GM18867 (cell line): ENCODE data around the gene KCNT2.

ENCODE experiments used
- ATAC-seq: cut with Tn5 transposase; IDR thresholded peaks from one replicate; pipeline ENCODE4 v1.9.1; 2021; ENCODE audit warnings: mild to moderate bottlenecking, moderate library complexity; ENCODE audit not compliant: unreplicated experiment

The KCNT2 gene

DNA sequence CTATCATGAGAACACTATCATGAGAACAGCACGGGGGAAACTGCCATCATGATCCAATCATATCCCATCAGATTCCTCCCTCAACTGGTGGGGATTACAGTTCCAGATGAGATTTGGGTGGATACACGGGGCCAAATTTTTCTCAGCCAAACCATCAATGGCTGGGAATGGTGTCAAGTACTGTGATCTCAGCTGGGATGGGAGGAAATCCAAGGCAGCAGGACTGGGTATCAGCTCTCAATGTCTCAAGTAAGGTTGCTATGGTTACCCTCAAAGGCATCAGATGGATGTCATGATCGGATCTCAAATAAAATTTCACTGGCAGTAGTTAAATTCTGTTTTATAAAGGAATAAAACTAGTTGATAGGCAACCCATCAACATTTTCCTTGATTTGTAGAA, 399.0 kb downstream of the KCNT2 start:
- ATAC-seq = no peak

DNA sequence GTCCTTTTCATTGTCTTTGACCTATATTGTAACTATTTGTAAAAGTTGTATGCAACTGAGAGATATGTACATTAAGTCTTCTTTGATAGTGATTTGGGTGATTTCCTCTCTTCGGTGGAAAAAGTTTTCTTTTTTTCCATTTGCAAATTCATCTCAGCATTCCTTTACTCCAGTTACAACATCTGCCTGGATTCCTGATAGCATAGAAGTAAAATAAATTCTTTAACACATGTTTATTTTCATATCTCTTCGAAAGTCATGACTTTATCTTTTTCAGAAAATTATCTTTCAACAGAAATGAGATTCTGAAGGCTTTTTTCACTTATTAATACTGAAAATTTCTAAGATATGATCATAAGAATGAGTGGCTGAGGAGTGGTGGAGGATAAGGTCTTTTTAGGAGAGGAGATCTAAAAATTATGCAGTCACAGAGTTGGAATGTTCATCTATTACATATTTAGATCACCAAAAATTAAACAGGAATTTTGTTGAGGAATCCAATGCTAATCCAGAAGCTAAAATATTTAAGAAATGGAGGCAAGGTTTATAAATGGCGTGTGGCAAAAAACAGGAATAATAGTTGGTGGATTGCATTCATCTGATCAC, 400.5 kb downstream of the KCNT2 start:
- no peak for ATAC-seq

DNA sequence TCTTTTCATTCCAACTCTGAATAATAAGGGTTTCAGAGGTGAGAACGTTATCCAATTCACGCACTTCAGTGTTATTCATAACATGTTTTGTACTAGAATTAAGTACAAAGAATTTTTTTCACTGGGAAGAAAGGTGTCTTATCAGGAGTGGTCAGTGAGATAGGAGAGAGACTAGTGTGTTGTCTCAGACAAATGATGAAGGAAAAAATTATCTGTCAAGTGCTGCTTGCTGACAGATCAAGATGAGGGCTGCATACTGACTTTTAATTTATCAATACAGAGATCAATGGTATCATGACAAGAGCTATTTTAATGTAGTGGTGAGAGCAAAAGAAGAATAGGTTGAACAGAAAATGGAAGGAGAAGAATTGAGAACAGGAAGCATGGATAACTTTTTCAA, 402.4 kb downstream of the KCNT2 start:
- no peak for ATAC-seq

DNA sequence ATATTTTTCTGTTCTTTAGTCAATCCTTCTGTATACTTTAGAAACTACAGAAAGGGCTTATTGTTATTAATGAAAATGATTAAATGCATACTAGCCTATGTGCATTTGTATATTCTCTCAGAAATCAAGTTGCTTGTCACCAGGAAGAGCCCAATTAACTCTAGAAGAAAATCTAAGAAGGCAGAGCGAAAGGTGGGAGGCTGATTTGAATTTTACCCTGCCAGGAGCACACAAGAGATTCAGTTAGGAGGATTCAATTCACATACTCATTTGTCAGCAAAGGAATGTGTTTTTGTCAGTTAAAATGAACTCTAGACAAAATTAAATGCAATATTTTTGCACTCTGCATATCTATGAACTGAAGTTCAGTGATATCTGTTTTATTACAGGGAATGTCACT, 411.8 kb downstream of the KCNT2 start:
- no peak for ATAC-seq

DNA sequence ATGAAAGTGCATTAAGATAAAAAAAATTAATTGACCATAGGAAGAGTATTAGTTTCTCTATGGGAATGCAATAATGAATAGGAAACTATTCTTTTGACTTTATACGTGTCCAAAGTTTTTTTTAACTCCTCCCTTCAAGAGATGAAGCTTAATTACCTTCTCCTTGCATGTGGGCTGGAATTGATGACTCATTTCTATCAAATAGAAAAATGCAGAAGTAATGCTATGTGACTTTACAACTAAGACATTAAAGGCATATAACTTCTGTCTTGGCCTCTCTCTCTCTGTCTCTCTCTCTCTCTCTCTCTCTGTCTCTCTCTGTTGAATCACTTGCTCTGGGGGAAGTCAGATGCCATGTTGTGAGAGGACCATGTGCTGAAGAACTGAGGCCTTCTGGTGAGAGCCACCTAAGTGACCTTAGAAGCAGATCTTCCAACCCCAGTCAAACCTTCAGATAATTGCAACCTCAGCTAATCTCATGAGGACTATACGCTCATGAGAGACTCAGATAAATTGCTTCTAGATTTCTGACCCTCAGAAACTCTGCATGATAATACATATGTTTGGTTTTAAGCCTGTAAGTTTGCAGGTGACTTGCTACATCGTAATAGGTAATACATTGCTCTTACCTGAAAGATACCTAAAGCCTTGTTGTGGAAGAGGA, 414.2 kb downstream of the KCNT2 start:
- ATAC-seq = no peak

DNA sequence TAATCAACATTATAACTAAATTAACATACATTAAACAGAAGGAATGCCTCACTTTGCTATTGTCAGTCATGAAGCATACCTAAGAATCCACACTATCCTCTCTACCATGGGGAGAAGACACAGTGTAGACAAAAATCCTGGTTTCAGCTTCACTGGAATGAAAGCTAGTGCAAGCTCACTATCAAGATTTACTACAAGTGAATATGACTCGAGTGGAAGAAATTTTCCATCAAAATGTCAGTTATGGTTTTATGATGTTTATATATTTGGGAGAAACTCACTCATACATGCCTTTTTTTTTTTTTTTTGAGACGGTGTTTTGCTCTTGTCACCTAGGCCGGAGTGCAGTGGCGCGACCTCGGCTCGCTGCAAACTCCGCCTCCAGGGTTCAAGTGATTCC, 424.3 kb downstream of the KCNT2 start:
- no peak for ATAC-seq

DNA sequence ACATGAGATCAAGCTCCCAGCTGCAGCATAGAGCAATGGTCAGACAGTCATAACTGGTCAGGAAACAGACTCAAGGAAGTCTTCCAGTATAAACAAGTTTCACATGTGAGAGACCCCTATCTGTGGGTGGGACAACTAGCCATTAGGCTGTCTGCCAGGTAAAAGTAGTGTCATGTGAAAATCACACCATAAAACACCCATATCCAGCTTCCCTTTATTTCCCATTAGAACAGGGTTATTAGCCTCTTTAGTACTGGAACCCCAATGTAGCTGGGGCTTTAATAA, 426.7 kb downstream of the KCNT2 start:
- no peak for ATAC-seq

DNA sequence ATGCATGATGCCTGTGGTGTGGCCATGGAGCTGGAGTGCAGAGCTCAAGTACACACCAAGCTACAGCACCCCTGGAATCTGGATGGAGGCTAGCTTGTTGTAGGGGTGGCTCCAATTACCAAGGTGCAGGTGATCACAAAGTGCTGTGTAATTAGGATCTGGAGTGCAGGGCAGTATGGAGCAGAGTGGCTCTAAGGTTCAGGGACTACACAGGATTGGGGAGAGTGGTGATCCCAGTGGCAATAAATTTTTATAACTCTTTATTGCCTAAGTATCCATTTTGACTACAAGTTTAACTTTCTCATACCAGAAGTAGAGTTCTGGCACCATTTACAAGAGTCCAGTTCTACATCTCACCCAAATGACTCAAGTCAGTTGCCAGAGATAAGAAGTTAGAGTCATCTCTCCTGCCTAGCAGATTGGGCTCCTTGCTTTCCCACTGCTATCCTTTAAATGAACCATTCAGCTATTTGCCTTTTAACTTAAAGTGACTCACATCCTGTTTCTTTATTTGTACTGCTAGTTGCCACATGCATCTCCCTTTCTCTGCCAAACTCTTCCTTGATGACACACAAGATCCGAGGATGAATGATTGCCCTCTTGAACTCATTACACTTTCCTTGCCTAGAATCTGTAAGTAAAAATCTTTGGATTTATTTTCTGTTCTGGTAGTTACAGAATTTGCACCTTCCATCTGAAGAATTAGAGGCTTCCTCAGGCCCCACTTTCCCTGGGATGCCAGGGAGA, 427.2 kb downstream of the KCNT2 start:
- ATAC-seq = no peak

DNA sequence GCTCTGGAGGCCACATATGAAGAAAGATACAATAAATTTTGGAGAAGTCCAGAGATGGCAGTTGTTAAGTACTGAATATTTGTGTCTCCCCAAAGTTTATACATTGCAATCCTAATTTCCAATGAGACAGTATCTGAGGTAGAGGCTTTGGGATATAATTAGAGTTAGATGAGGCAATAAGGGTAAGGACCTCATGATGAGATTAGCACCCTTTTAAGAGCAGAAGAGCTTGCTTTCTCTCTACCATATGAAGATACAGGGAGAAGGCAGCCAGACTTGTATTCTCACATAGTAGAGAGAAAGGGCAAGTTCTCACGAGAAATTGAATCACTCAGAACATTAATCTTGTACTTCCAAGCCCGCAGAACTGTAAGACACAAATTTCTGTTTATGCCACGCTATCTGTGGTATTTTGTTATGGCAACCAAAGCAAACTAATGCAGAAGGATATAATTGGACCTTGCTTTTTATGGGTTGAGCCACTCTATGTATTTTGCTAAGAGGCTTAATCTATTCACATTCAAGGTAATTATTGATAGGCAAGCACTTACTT, 430.1 kb downstream of the KCNT2 start:
- ATAC-seq = no peak
